HEK293T (cell line): ENCODE data around the gene CDH12.

Experiments used
- ARNT ChIP-seq: fragments of 450-650 bp; IDR thresholded peaks from 2 replicates; pipeline ENCODE4 v1.6.1; 2017; ENCODE audit warnings: mild to moderate bottlenecking
- FOXM1 ChIP-seq: fragments of 450-650 bp; IDR thresholded peaks from 2 replicates; pipeline ENCODE4 v1.6.1; 2017; ENCODE audit warnings: mild to moderate bottlenecking, borderline replicate concordance

GRCh38 chr5:22531986-22532385 lies 321.2 kb downstream of the CDH12 start:
- no peak for TF ChIP-seq FOXM1
- TF ChIP-seq ARNT = no peak
